Measurements from ENCODE around the gene BRAF.
"Not testable (repeated sequence)": the region's sequence is repeated elsewhere in the genome, so short reads cannot be mapped to it uniquely, and the experiment has no call there.

The BRAF gene

DNA sequence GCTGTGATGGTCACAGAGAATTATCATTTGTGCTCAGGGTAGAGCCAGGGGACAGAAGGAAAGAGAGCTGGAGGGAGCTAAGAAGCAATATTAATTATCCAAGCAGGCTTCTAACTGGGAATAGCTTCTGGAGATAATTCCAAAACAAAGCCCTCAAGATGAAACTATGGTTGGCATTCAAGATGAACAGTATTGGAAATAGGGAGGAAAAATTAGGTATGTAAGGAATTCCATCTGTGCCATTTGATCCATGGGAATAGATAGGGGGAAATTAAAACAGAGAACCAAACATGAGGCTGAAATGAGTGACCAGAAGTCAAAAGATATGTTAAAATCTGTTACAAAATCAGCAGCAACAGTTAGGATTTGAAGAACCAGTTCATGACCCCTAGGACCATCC, 152.9 kb downstream of the BRAF start:
- DNase-seq (ENCODE audit: low read depth), result peak; percentile 44

GRCh38 chr7:140769852-140770251, 154.9 kb downstream of the BRAF start:
- DNase-seq (ENCODE audit: low read depth), result no peak

GRCh38 chr7:140767418-140767817, 157.3 kb downstream of the BRAF start:
- no peak for DNase-seq (ENCODE audit: low read depth)

DNA sequence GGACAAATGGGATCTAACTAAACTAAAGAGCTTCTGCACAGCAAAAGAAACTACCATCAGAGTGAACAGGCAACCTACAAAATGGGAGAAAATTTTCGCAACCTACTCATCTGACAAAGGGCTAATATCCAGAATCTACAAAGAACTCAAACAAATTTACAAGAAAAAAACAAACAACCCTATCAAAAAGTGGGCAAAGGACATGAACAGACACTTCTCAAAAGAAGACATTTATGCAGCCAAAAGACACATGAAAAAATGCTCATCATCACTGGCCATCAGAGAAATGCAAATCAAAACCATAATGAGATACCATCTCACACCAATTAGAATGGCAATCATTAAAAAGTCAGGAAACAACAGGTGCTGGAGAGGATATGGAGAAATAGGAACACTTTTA, 159.3 kb downstream of the BRAF start:
- DNase-seq (ENCODE audit: low read depth), result not testable (repeated sequence)

DNA sequence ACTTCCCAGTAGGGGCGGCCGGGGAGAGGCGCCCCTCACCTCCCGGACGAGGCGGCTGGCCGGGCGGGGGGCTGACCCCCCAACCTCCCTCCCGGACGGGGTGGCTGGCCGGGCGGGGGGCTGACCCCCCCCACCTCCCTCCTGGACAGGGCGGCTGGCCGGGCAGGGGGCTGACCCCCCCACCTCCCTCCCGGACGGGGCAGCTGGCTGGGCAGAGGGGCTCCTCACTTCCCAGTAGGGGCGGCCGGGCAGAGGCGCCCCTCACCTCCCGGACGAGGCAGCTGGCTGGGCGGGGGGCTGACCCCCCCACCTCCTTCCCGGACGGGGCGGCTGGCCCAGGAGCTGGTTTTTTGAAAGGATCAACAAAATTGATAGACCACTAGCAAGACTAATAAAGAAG, 161.6 kb downstream of the BRAF start:
- not testable (repeated sequence) for DNase-seq (ENCODE audit: low read depth)

GRCh38 chr7:140761375-140761774, 163.4 kb downstream of the BRAF start:
- DNase-seq (ENCODE audit: low read depth), result not testable (repeated sequence)

- DNase-seq (ENCODE audit: low read depth), result no peak
These were observed 170.2 kb downstream of the BRAF start for GRCh38 chr7:140754506-140754905.

- no peak for DNase-seq (ENCODE audit: low read depth)
These were observed 172.2 kb downstream of the BRAF start for GRCh38 chr7:140752533-140752932.

DNA sequence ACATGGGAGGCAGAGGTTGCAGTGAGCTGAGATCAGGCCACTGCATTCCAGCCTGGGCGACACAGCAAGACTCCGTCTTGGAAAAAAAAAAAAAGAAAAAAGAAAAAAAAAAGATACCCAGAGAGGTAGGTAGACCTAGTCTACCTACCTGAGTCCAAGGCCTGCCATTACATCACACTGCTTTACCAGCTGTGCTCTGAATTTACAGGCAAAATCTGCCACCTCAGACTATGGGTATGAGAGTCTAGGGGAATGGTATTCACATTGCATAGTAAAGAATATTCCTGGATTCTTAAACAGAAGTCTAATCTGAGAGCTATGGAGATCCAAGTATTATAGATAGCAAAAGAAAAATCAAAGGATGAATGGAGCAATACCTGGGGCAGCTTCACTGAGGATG, 178.0 kb downstream of the BRAF start:
- no peak for DNase-seq (ENCODE audit: low read depth)

GRCh38 chr7:140745266-140746058, 179.3 kb downstream of the BRAF start:
- DNase-seq (ENCODE audit: low read depth), result no peak

DNA sequence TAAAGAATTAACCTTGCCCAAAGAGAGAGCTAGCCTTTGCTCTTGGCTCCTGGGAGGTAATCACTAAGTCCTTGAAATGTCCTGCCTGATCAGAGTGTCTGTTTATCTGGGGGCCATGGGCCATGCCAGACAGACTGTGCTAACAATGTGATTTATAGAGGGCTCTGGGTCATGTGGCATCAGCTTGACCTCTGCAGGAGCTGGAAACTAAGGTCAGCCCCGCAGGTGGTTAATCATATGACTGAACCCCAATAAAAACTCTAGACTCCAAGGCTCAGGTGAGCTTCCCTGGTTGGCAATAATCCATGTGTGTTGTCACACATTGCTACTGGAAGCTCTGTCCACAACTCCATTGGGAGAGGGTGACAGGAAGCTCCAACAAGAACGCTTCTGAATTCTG, 180.7 kb downstream of the BRAF start:
- DNase-seq (ENCODE audit: low read depth), result no peak

DNA sequence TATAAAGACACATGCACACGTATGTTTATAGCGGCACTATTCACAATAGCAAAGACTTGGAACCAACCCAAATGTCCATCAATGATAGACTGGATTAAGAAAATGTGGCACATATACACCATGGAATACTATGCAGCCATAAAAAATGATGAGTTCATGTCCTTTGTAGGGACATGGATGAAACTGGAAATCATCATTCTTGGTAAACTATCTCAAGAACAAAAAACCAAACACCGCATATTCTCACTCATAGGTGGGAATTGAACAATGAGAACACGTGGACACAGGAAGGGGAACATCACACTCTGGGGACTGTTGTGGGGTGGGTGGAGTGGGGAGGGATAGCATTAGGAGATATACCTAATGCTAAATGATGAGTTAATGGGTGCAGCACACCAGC, 181.5 kb downstream of the BRAF start:
- DNase-seq (ENCODE audit: low read depth), result not testable (repeated sequence)

DNA sequence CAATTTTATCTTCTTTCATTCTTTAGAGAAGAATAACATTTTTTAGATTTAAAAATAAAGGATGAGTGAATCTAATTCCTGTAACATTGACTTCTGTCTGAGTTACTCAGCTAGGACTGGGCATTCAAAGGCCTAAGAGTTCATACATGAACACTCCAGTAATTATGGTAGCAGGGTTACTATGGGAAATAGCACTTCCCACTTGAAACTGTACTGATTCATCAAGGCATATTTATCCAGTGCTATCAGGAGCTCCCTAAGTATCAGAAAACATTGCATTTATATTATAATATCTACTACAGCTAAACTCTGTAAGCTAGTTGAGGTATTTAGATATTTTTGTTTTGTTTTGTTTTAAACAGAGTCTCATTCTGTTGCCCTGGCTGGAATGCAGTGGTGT, 186.4 kb downstream of the BRAF start:
- peak; percentile 18 for DNase-seq (ENCODE audit: low read depth)

- DNase-seq (ENCODE audit: low read depth), result no peak
These were observed 190.0 kb downstream of the BRAF start for GRCh38 chr7:140734729-140735128.

DNA sequence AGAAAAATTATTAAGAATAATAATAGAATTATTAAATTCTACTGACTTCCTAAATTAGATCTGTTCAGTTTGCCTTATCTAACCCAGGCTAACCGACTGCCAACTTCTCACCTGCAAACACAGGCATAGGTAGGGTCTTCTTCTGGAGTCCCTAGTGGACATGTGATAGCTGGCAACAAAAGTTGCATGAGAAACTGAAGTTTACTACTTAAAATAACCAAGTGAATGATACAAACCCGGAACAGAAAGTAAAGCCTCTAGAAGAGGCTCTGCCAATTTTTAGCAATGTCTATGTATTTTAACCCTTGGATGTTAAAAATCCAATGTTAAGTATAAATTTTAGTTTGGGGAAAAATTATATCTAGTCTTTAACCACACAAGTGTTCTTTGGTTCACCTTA, 190.6 kb downstream of the BRAF start:
- DNase-seq (ENCODE audit: low read depth), result no peak

- DNase-seq (ENCODE audit: low read depth), result no peak
These were observed 192.3 kb downstream of the BRAF start for GRCh38 chr7:140732416-140732815.

GRCh38 chr7:140726281-140726680, 198.4 kb downstream of the BRAF start:
- DNase-seq (ENCODE audit: low read depth), result peak; percentile 33

DNA sequence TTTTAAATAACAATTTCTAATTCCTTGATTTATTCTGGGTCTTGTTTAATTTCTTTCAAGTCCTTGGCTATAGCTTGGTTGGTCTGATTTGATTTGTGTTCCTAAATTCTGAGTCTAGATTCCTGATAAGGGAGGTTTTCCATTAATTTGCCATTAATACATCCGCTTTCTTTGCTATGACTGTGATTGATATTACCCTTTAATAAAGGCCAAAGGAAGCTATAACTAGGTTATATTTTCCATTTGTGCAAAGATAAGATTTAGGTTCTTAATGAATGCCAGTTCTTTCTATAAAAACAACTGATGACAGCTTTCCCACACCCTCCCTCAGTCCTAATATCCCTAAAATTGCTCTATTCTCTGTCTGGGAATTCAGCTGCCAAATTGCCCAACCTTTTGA, 200.0 kb downstream of the BRAF start:
- DNase-seq (ENCODE audit: low read depth), result no peak

GRCh38 chr7:140723574-140723973, 201.2 kb downstream of the BRAF start:
- no peak for DNase-seq (ENCODE audit: low read depth)

DNA sequence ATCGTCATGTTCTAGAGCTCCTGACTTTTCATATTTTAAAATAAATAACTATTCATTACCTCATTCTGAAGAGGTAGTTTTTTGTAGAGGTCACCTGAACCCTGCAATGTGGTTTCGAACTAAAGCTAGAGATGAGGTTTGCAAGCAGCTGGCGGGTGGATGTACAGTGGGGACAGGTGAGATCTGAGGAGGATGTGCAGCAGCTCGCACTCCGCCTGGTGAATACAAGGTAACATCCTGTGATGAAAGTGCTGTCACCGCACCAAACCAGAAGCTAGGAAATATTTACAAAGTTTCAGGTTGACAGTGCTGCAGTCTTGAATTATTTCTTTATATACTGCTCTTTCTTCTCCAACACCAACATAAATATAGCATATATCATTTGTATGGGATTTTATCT, 201.7 kb downstream of the BRAF start:
- DNase-seq (ENCODE audit: low read depth), result no peak

DNA sequence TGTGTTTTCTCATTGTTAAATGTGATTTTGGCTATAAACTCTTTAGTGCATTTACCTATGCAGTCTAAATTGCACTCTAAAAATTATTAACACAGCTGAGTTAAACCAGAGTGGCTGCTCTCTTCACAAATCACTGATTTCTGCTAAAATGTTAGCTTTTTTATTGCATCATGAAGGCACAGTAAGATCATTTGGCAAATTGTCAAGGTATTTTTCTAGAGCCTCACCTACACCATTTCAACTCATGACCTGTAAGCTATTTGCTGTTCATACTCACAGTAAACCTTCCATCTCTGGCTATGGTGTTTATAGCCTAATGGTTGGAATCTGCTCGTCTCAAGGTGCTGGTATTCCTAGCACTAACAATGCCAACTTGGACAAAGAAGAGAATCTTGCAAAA, 202.5 kb downstream of the BRAF start:
- DNase-seq (ENCODE audit: low read depth), result no peak

DNA sequence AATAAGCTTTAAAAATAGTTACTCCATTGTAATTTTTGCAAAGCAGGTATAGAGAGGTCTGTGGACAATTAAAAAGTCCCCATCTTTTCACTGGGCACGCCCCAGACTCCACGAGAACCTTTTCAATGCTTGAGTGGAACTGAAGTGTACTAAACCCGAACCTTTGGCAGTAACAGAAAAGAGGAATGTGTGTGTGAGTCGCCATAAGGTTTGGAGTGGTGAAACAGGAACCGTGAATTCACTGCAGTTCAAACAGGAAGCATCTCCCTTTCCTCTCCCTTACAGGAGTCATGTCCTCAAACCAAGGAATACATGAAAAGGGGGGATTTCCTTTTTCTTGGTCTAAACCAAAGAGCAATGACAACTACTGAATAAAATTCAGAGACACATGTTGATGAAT, 205.0 kb downstream of the BRAF start:
- peak; percentile 23 for DNase-seq (ENCODE audit: low read depth)

GRCh38 chr7:140714331-140715040, 210.2 kb downstream of the BRAF start:
- DNase-seq (ENCODE audit: low read depth), result no peak

- not testable (repeated sequence) for DNase-seq (ENCODE audit: low read depth)
These were observed 212.3 kb downstream of the BRAF start for GRCh38 chr7:140712392-140712791.
